Measurements from ENCODE around the gene IL17RA.
"Not testable (repeated sequence)": the region's sequence is repeated elsewhere in the genome, so short reads cannot be mapped to it uniquely, and the experiment has no call there.

IL17RA gene

GRCh38 chr22:17084554-17085276, at the start of gene IL17RA:
Gene IL17RA (plus strand): TSS chr22:17085000. CDS start chr22:17085092, 92 bp downstream.
- peak; percentile 85 for DNase-seq

- no peak for DNase-seq
Measured at GRCh38 chr22:17035246-17035645, 49.6 kb upstream of the IL17RA start.

- DNase-seq: not testable (repeated sequence)
Measured at GRCh38 chr22:17035976-17036841, 48.6 kb upstream of the IL17RA start.

GRCh38 chr22:17036842-17037711, 47.7 kb upstream of the IL17RA start:
- DNase-seq: peak; percentile 6

GRCh38 chr22:17043521-17043920, 41.3 kb upstream of the IL17RA start:
- DNase-seq: no peak

- no peak for DNase-seq
Measured at GRCh38 chr22:17046566-17047348, 38.0 kb upstream of the IL17RA start.

GRCh38 chr22:17047656-17048055, 37.1 kb upstream of the IL17RA start:
- DNase-seq: no peak

GRCh38 chr22:17056058-17056457, 28.7 kb upstream of the IL17RA start:
- DNase-seq: no peak

- no peak for DNase-seq
Measured at GRCh38 chr22:17056807-17057206, 28.0 kb upstream of the IL17RA start.

- peak; percentile 79 for DNase-seq
Measured at GRCh38 chr22:17057959-17058814, 26.6 kb upstream of the IL17RA start.

GRCh38 chr22:17060126-17060525, 24.7 kb upstream of the IL17RA start:
- DNase-seq: no peak

GRCh38 chr22:17063411-17064106, 21.2 kb upstream of the IL17RA start:
- peak; percentile 16 for DNase-seq

GRCh38 chr22:17064498-17065100, 20.2 kb upstream of the IL17RA start:
- no peak for DNase-seq

- DNase-seq: no peak
Measured at GRCh38 chr22:17065433-17065832, 19.4 kb upstream of the IL17RA start.

GRCh38 chr22:17072877-17073276, 11.9 kb upstream of the IL17RA start:
- no peak for DNase-seq

- peak; percentile 18 for DNase-seq
Measured at GRCh38 chr22:17074648-17075002, 10.2 kb upstream of the IL17RA start.

GRCh38 chr22:17077255-17077654, 7.5 kb upstream of the IL17RA start:
- DNase-seq: peak; percentile 92

GRCh38 chr22:17079572-17079971, 5.2 kb upstream of the IL17RA start:
- peak; percentile 6 for DNase-seq

- no peak for DNase-seq
Measured at GRCh38 chr22:17083255-17083654, 1.5 kb upstream of the IL17RA start.

- no peak for DNase-seq
Measured at GRCh38 chr22:17083811-17084441, 874 bp upstream of the IL17RA start.

All from fibroblast of upper back skin (primary cell).